Measurements from ENCODE around the gene C11orf54. TPM values are rescaled to one million over a fixed set of nuclear protein-coding genes. Genes with fewer than 3 reads are reported as not detected.

The C11orf54 gene
- total and polyA plus RNA-seq, 2 donors (not counting 3 experiments of a cell fraction or from before 2014, with no cell fraction given): 4.2 to 18.7 TPM

GRCh38 chr11:93724089-93724488, 17.4 kb upstream of the C11orf54 start:
- Histone ChIP-seq H3K27me3 (ENCODE audit: control insufficient read depth in 2 of 2, insufficient read depth in 2 of 2, low read length in 2 of 2) (no peaks in the 10 kb centered on the region), H3K9me1 (replicated peaks; ENCODE audit: control insufficient read depth, extremely low read depth, insufficient read depth, low read length) (no peaks in the 10 kb centered on the region), H4K20me1 (replicated peaks; ENCODE audit: control insufficient read depth, extremely low read depth, insufficient read depth, low read length) (no peaks in the 10 kb centered on the region), H3K4me2 (ENCODE audit: insufficient read depth, low read length) (no peak overlapping the region), H3K9me3 (replicated peaks; ENCODE audit: control insufficient read depth, insufficient read depth, low read length) (no peaks in the 10 kb centered on the region), H3K4me1 (ENCODE audit: control insufficient read depth, extremely low read depth, insufficient read depth, low read length) (no peaks in the 10 kb centered on the region), H3K36me3 (ENCODE audit: control insufficient read depth in 2 of 2, extremely low read depth in 1 of 2, insufficient read depth in 2 of 2, low read length in 2 of 2) (peaks cover 3 to 22% of the 10 kb centered on the region in 2 experiments), H3K9ac (replicated peaks; ENCODE audit: extremely low read depth, insufficient read depth, low read length) (no peak overlapping the region), H3K79me2 (ENCODE audit: control insufficient read depth, insufficient read depth, low read length) (no peaks in the 10 kb centered on the region), H3K27ac (ENCODE audit: insufficient read depth, low read depth, low read length) (no peak overlapping the region), H2AFZ (ENCODE audit: low read depth, low read length) (no peak overlapping the region), H3K4me3 (replicated peaks in 1 of 3; ENCODE audit: insufficient read depth in 1 of 3, low read depth in 1 of 3, low read length in 3 of 3) (no peak overlapping the region)
- no TSS peak for BruUV-seq (replicated peaks)
- intact Hi-C loops (cut with micrococcal nuclease) (no loop called here), dilution Hi-C loops (cut with MboI; ENCODE audit: extremely low pct_ligation_motif_present, low sequenced_read_pairs) (no loop called here)
- FAIRE-seq: no peak
- POLR2A ChIA-PET: no interaction called here
- no peak for DNase-seq (ENCODE audit: low read depth, low spot score)
- CTCF ChIA-PET: no interaction called here
- no peak for TF ChIP-seq FOS (IDR thresholded peaks at IDR 0.05; ENCODE audit: borderline replicate concordance, insufficient read depth, low read length)
- TF ChIP-seq EZH2 (IDR thresholded peaks at IDR 0.05; ENCODE audit: borderline replicate concordance, low read depth, low read length, severe bottlenecking): no peak
- TF ChIP-seq MAX (IDR thresholded peaks at IDR 0.05; ENCODE audit: insufficient read depth, insufficient read length): no peak
- no peak for TF ChIP-seq POLR2AphosphoS5 (IDR thresholded peaks at IDR 0.05; ENCODE audit: insufficient read depth, low read depth, low read length)
- TF ChIP-seq JUN (IDR thresholded peaks at IDR 0.05; ENCODE audit: borderline replicate concordance, insufficient read depth, insufficient read length, low read depth): no peak
- TF ChIP-seq CTCF (IDR thresholded peaks at IDR 0.05; ENCODE audit: extremely low read depth in 1 of 2, insufficient read depth in 1 of 2, low read depth in 1 of 2, low read length in 2 of 2): no peak
- TF ChIP-seq GATA2 (IDR thresholded peaks at IDR 0.05; ENCODE audit: insufficient read depth, insufficient read length, low read depth, low read length): no peak
- TF ChIP-seq POLR2A (IDR thresholded peaks at IDR 0.05; ENCODE audit: low read depth, low read length): no peak
- TF ChIP-seq MYC (IDR thresholded peaks at IDR 0.05; ENCODE audit: low read depth, low read length): no peak
